GM19324 (cell line): ENCODE results near the gene BCL7B.
"Not testable (repeated sequence)": the region's sequence is repeated elsewhere in the genome, so short reads cannot be mapped to it uniquely, and the experiment has no call there.

ENCODE experiments used
- ATAC-seq: cut with Tn5 transposase; IDR thresholded peaks from one replicate; pipeline ENCODE4 v1.9.1; 2021; ENCODE audit warnings: mild to moderate bottlenecking, moderate library complexity; ENCODE audit not compliant: unreplicated experiment, low FRiP score

BCL7B gene

DNA sequence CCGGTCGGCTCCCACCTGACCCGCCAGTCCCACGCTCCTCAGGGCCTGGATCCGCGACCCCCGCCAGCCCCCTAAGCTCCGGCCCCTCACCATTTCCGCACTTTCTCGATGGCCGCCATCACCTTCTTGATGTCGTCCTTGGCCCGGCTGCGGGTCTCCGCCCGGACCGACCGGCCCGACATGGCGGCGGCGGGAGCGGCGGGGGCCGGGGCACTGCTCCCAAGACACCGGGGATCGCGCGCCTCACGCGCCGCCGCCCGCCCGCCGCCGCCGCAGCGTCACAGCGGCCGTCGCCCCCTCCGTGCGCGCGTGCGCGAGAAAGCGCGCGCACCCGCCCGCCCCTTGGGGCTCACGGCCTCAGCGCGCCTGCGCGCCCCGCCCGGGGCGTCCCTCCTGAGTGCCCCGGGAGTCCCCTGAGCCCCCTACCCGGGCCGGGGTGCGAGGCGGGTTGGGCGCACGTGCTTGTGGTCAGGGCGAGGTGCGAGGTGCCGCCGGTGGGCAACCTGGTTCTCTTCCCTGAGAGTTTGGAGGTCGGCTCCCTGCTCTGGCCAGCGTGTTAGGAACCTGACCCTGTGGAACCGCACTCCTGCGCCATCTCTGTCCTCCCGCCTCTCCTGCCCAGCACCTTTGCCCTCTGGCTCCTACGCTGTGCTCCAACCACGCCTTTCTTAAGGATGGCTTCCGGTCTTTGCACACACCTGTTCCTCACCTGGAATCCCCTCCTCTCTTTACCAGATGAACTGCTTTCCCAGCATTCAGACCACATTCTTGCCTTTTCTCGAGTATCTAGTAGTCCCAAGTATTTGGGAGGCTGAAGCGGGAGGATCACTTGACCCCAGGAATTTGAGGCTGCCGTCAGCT lies at the start of gene BCL7B:
BCL7B (minus strand) TSS at position 294 of the 861 bp plus-strand sequence; CDS start at position 182, 112 bp downstream.
- ATAC-seq: peak; percentile 68

DNA sequence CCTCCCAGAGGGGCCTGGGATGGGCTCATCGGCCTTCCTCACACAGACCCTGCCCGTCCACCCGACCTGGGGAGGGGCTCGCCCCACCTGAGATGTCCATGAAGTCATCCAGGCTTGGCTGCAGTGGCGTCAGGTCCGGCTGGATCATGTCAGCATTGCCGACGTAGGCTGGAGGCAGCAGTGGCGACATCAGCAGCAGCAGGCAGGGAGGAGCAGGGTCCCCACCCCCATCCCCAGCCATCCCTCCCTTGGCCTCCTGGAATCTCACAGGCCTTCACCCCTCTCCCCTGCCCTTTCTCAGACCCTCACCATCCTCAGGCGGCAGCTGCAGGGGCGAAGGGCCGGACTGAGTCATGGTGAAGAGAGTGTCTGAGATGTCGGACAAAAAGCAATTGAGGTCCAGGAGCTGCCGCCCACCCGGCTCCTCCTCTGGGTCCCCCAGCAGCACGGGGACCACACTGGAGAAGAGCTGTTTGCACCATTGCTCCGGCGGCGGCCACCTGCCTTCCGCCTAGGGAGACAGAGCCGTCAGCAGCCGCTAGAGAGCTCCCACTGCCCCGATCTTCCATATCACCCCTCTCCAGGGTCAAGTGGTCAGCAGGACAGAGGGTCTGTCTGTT lies 48.2 kb upstream of the BCL7B start:
- no peak for ATAC-seq

DNA sequence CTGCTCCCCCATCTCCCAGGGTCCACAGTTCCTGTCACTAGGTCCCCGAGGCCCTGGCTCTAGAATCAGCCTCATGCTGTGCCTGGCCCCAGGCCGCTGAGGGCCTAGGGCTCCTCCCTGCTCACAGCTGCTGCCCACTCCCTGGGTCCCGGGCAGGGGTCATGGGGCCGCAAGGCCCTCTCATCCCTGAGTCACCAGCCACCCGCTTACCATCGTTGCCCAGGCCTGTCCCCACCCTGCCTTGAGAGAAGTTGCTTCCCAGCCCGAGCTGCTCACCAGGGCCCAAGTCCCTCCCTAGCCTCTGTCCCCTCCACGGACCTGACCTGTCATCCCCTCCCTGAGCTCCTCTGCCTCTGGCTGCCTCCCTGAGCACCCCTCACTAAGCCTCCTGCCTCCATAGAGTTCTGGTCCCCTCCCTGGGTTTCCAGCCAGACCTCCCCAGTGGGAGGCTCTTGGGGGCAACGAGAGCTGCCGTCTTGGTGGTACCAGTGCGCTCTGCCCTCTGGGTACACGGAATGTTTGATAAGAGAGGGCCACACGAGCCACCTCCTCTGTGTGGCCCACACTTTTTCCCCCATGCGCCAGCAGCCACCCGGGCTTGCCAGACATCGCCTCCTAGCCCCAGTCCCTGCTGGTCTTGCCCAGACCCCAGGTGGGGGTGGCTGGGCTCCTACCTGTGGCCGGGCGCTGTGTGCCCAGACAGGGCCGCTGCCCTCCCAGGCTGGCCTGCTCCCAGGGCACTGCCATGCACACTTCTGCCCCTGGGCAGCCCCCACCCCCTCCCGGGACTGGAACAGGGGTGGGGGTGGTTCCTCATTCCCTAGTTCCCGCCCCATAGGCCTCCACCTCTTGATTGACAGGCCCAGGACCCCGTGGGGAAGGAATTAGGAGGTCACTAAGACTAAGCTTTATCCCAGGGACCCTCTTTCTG lies 45.5 kb upstream of the BCL7B start:
- no peak for ATAC-seq

DNA sequence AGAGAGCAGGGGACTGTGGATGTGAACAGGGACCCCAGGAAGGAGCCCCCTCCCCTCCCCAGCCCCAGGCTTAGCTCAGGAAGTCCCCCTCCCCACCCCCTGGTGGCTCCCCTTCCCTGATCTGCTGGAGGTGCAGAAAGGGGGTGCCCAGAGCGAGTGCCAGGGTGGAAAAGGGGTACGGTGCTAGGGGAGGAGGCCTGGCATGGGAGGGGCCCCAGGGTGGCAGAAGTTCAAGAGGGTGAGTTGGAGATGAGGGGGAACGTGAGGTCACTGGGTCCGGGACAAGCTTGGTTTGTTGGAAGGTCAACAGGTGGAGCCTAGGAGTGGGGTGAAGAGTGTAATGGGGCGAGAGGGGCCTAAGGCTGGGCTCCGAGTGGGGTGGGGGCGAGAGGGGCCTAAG lies 42.4 kb upstream of the BCL7B start:
- no peak for ATAC-seq

DNA sequence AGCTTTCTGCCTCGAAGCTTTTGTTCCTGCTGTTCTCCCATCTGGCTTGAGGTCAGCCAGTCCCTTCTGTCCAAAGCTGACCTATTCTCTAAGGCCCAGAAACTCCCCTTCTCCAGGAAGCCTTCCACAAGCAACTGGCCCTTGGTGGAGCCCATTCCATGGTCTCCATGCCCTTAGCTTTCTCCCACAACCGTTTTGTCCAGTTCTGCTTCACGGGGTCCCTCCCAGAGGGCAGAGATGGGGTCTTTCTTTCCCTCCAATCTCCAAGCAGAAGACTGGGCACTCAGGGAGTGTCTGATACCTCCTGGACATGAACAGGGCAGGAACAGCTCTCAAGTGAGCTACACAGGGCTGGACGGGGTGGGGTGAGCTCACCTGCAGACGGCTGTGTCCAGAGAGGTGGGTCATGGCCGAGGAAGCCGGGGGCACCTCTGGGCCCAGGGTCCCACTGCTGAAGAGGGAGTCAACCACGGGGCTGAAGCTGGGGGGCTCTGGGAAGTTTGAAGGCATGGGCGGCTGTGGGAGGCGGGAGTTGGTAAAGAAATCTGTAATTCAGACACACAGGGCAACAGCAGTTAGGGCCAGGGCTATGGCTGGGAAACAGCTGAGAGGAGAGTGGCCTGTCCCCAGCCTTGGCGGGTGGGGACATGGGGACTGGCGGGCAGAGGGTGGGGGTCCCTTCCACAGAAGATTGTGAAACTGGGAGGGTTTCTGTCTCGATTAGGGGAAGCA lies 41.8 kb upstream of the BCL7B start:
- ATAC-seq: no peak

DNA sequence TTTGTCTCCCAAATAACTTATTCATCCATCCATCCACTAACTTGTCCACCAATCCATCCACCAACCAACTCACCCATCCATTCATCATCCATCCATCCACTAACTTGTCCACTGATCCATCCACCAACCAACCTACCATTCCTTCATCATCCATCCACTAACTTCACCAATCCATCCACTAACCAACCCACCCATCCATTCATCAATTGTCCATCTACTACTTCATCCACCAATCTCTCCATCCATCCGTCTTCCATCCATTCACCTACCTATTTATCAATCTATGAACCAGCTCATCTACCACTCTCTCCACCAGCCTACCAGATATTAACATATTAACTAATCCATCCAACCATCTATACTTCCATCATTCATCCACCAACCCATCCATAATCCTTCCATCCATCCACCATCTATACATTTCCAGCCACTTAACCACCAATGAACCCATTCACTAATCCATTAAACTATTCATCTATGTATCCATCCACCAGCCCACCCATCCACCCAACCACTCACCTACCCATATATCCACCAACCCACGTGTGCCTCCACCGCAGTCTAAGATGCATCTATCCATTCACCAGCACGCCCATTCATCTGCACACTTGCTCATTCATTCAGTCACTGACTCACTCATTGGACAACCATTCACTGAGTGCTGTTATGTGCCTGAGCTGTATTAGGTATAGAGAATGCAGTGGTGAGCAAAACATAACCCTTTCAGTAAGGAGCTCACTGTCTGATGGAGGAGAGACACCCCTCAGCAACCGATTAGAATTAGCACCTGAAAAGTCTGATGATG lies 40.7 kb upstream of the BCL7B start:
- ATAC-seq: no peak

DNA sequence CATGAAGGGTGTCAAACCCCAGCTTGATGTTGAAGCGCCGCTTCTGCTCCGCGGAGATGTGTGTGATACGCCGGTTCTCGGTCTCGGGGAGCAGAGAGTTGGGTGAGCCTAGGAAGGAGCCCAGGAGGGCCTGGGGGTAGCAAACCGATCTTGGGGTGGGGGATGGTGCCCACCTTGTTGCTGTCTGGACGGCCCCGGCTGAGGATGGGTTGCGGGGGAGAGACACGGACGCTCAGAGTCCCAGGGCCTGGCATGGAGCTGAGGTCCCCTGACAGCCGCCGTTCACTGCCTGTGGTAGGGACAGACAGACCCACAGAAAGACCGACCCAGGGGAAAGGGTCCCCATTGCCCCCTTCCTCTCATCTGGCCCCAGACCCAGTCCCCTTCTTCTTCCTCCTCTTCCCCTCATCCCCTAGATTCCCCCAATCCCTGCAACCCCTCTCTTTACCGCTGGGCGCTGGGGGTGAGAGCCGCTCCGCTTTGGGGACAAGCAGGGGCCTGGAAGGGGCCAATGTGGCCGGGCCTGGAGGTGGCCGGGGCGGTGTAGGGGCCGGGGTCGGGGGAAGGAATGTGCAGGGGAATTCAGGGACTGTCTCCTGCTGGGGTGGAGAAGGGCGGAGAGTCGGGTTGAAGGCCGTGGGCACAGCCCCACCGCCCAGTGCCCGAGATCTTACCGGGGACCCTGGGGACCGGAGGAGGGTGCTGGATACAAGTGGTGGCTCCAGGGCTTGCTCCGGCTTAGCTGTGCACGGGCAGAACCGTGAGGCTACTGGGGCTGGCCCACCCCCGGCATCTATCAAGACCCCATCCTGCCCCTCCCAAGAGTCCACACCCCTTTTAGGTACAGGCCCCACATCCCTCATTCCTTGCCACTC lies 38.9 kb upstream of the BCL7B start:
- ATAC-seq: no peak

DNA sequence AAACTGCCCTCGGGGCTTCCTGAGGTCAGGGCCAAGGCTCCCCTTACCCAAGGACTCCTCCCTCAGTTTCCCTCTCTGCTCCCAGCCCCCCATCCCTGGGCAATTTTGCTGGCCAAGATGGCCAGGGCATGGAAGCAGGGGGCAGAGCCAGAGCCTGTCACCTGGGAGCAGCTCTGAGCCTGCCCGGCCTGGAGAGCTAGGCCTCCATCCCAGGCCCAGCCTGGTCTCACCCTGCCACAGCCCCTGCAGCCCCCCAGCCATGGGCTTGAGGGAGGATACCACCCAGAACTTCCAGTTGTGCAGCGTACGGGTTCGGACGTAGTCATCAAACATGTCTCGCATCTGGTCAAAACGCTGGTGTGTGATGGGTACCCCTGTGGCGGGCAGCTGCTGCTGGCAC lies 37.9 kb upstream of the BCL7B start:
- no peak for ATAC-seq

DNA sequence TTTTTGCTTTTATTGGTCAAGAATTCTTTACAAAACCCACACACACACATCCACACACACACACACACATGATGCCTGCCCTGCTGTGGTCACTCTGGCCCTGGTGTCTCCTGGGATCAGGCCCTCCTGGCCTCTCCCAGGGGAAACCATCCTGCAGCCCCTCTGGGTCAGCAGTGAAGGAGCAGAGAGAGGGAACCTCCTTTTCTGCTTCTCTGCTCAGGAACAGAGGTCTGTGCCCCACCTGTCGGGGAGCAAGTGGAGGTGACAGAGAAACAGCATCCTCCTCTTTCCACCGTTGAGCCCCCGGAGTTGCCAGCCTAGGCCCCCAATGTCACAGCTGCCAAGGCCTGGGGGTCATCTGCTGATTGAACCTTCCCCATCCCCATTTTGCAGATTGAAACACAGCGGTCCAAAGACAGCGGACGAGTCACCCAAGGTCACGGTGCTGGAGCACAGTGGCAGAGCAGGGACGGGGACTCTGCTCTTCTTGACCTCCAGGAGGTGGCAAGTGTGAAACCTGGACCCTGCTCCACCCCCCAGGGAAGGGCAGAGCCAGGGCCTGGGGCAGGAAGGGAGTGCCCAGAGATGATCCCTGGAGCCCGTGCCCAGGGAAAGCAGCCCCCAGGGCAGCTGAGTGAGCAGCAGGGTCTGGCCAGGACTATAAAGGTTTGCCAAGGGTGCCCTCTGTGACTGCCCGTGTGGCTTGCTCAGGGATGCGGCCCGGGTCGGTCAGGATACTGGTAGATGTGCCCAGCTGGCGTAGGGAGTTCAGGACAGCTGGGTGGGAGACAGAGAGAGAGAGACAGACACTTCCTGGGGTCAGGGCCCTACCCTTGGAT lies 35.9 kb upstream of the BCL7B start:
- no peak for ATAC-seq

DNA sequence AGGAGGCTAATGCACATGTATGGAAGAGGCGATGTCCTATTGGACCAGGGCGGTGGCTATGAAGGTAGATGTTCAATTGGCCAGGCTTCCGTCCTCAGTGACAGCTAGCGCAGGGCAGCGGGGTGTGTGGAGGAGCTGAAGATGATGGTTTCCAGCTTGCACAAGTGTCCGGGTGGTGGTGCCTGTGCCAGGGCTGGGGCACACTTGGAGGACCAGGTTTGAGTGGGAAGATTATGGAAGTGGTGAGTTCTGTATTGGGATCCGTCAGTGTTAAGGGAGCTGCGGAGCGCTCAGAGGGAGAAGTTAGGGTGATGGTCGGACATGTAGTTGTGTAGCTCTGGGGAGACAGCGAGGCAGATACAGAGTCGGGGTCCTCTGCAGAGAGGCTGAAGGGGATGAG lies 29.4 kb upstream of the BCL7B start:
- ATAC-seq: no peak

DNA sequence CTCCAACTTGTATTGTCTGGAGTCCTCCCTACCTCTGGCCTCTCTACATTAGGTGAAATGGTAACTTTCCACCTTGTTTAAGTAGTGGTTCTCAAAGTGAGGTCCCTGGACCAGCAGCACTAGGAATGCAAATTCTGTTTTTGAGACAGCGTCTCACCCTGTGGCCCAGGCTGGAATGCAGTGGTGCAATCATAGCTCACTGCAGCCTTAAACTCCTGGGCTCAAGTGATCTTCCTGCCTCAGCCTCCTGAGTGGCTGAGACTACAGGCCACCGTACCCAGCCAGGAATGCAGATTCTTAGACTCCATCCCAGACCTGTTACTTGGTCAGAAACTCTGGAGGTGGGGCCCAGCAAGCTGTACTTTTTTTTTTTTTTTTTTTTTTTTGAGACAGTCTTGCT lies 27.7 kb upstream of the BCL7B start:
- ATAC-seq: no peak

DNA sequence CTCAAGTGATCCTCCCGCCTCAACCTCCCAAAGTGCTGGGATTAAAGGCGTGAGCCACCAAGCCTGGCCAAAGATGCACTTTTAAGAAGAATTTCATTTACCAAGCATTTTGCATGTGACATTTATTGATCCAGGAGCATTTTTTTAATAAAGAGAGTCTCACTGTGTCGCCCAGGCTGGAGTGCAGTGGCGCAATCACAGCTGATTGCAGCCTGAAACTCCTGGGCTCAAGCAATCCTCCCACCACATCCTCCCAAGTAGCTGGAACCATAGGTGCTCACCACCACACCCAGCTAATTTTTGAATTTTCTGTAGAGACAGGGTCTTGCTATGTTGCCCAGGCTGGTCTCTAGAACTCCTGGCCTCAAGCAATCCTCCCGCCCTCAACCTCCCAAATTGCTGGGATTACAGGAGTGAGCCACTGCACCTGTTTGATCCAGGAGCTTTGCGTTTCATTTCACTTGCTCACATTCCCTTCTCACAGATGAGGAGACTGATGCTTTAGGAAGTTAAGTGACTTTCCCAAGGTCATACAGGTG lies 25.2 kb upstream of the BCL7B start:
- ATAC-seq: no peak

DNA sequence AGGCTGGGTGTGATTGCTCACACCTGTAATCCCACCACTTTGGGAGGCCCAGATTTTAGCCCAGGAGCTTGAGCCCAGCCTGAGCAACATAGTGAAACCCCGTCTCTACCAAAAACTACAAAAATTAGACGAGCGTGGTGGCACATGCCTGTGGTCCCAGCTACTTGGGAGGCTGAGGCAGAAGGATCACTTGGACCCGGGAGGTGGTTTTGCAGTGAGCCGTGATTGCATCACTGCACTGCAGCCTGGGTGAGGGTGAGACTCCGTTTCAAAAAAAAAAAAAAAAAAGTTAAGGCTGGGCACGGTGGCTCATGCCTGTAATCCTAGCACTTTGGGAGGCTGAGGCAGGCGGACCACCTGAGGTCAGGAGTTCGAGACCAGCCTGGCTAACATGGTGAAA lies 23.5 kb upstream of the BCL7B start:
- not testable (repeated sequence) for ATAC-seq

DNA sequence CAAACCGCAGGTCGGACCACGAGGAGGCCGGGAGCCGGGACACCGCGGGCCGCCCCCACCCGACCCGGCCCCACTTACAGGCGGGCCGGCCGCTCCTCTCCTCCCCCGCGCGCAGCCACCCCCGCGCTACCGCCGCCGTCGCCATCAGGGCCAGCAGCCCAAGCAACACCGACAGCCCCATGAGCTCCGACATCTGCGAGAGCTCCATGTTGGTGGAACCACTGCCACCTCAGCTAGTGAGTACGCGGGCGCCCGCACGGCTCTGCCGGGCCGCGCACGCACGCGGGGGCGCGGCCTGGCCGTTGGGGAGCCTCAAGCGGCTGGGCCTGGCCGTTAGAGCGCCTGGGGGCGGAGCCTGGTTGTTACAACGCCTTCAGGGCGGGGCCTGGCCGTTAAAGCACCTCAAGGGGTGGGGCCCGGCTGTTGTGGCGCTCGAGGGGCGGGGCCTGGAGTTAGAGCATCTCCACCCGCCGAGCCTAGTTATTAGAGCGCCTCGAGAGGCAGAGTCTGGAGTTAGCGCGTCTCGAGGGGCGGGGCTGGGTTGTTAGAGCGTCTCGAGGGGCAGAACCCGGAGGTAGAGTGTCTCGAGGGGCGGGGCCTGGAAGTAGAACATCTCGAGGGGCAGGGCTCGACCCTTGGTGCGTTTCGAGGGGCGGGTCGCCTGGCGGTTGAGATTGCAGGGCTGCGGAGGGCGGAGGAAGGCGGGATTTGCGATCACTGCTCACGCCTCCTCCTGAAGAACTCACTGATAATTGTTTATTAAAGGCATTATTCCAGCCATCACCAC lies 21.0 kb upstream of the BCL7B start, which contains the start of gene TBL2:
TBL2 (minus strand) TSS at position 238 of the 787 bp plus-strand sequence; CDS start at position 208, 30 bp downstream.
- ATAC-seq: peak; percentile 93

DNA sequence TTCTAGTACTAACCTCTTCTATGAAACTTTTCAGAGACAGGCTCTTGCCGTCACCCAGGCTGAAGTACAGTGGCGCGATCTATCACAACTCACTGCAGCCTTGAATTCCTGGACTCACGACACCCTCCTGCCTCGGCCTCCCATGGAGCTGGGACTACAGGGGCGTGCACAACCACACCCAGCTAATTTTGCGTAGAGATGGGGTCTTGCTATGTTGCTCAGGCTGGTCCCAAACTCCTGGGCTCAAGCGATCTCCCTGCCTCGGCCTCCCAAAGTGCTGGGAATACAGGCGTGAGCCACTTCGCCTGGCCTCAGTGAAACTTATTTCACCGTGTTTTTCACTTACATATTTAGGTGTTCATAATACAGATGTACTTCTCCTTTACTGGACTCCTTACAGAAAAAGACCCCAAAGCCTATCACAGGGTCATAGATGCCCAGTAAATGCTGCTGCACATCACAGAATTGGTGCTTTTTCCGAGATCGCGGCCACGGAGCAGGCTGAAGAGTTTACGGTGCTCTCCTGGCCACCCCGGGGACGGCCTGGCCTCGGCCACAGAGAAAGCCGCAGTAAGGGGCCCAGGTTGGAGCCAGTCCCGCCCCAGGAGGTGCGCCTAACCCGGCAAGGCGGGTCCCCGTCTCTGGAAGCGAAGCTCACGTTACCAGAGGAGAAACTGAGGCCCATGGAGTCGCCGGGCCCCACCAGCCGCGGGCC lies 20.3 kb upstream of the BCL7B start:
- peak; percentile 20 for ATAC-seq

DNA sequence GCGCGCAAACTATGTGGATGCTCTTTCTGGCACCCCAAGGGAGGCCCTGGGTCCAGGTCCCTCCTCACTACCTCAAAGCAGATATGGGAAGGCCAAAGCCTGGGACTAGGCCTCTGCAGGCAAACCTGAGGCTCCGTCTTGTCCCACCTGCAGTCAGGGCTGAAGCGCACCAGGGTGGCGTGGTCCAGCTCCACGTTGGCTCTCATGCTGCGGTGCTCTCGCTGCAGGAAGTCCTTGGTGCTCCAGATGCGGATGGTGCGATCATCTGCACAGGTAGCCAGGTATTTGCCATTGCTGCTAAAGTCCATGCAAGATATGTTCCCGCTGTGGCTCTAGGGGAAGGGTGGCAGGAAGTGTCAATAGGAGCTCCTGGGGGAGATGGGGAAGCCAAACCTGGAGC lies 16.3 kb upstream of the BCL7B start:
- no peak for ATAC-seq
